Parathyroid adenoma (tissue), 2 donors: ENCODE measurements around the gene PDE6G.
A peak's percentile ranks its signal among the peaks of the same experiment; 100 is the strongest.
"Not testable (repeated sequence)": the region's sequence is repeated elsewhere in the genome, so short reads cannot be mapped to it uniquely, and the experiment has no call there.

Experiments
- H2AFZ ChIP-seq: fragments of 300-600 bp; sonication (generic); one replicate; pipeline ENCODE4 v1.7.0; 2017; ENCODE audit warnings: antibody characterized with exemption, mild to moderate bottlenecking
- H3K27ac ChIP-seq: fragments of 300-600 bp; sonication (generic); one replicate; pipeline ENCODE4 v1.7.0; 2017
- H3K27me3 ChIP-seq: fragments of 300-600 bp; sonication (generic); one replicate; pipeline ENCODE4 v1.7.0; 2017; ENCODE audit warnings: low read length; ENCODE audit not compliant: control insufficient read depth, insufficient read depth
- H3K36me3 ChIP-seq: fragments of 300-600 bp; sonication (generic); one replicate; pipeline ENCODE4 v1.7.0; 2017; ENCODE audit warnings: low read length; ENCODE audit not compliant: control insufficient read depth, insufficient read depth
- H3K4me1 ChIP-seq: fragments of 300-600 bp; sonication (generic); one replicate; pipeline ENCODE4 v1.7.0; 2017; ENCODE audit warnings: control low read depth
- H3K4me2 ChIP-seq: fragments of 300-600 bp; sonication (generic); one replicate; pipeline ENCODE4 v1.7.0; 2017; ENCODE audit warnings: low read length
- H3K4me3 ChIP-seq: fragments of 300-600 bp; sonication (generic); one replicate; pipeline ENCODE4 v1.7.0; 2017; ENCODE audit warnings: low read depth, low read length
- H3K79me2 ChIP-seq: fragments of 300-600 bp; sonication (generic); one replicate; pipeline ENCODE4 v1.7.0; 2017; ENCODE audit warnings: control low read depth
- H3K9ac ChIP-seq: fragments of 300-600 bp; sonication (generic); one replicate; pipeline ENCODE4 v1.7.0; 2017; ENCODE audit warnings: mild to moderate bottlenecking
- H3K9me3 ChIP-seq: fragments of 300-600 bp; sonication (generic); one replicate; pipeline ENCODE4 v1.7.0; 2017; ENCODE audit warnings: low read length; ENCODE audit not compliant: control insufficient read depth
- TF ChIP-seq, protein P1 (sequence below): fragments of 300-600 bp; sonication (generic); IDR thresholded peaks from one replicate; pipeline ENCODE4 v1.7.0; 2017; ENCODE audit warnings: antibody characterized with exemption, mild to moderate bottlenecking
- donor health status: primary hyperparathyroidism.

Gene PDE6G

DNA sequence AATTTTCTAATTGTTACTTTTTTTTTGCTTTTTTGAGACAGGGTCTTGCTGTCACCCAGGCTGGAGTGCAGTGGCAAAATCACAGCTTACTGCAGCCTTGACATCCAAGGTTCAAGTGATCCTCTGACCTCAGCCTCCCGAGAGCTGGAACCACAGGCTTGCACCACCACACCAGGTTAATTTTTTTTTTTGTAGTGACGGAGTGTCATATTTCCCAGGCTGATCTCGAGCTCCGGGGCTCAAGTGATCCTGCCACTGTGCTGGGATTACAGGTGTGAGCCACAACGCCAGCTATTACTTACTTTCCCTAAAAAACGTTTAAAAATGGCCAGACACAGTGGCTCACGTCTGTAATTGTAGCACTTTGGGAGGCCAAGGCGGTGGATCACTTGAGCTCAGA, 26.1 kb downstream of the PDE6G start:
- Histone ChIP-seq H3K36me3 (no peaks in the 10 kb centered on the region), H2AFZ (no peak overlapping the region), H3K9ac (no peak overlapping the region)

DNA sequence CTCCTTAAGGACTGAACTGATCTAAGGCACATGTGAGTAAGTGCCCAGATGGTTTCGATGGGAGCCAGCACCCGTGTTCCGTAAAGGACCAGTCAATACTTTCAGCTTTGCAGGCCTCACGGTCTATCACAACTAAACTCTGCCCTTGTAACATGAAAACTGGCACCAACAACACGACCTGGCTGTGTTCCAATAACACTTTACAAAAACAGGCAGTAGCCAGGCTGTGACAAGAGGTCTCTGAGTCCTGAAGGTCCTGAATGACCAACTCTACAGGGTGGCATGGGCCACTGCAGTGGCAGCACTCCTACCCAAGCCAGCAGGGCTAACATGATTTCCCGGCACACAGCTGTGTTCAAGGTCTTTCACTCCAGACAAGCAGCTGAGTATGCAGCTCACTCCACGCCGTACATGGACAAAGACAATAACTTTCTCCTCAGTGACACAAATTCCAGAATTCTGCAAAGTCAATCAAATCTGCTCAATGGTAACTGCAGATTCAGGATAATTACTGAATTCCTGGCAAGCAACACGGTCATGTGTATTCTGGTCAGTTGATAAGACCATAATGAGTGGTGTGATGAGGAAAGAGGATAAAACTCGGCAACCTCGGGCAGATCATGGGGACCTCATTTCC, 34.7 kb downstream of the PDE6G start:
- no peaks in the 10 kb centered on the region for H3K4me1 ChIP-seq
- no peak overlapping the region for H3K27ac ChIP-seq
- peak overlapping the region; percentile 40 for H3K4me2 ChIP-seq
- no peak overlapping the region for H3K4me3 ChIP-seq
- TF ChIP-seq, protein P1, sequence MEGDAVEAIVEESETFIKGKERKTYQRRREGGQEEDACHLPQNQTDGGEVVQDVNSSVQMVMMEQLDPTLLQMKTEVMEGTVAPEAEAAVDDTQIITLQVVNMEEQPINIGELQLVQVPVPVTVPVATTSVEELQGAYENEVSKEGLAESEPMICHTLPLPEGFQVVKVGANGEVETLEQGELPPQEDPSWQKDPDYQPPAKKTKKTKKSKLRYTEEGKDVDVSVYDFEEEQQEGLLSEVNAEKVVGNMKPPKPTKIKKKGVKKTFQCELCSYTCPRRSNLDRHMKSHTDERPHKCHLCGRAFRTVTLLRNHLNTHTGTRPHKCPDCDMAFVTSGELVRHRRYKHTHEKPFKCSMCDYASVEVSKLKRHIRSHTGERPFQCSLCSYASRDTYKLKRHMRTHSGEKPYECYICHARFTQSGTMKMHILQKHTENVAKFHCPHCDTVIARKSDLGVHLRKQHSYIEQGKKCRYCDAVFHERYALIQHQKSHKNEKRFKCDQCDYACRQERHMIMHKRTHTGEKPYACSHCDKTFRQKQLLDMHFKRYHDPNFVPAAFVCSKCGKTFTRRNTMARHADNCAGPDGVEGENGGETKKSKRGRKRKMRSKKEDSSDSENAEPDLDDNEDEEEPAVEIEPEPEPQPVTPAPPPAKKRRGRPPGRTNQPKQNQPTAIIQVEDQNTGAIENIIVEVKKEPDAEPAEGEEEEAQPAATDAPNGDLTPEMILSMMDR = no peak
- no peaks in the 10 kb centered on the region for H3K27me3 ChIP-seq
- H3K9me3 ChIP-seq = no peaks in the 10 kb centered on the region
- no peak overlapping the region for H2AFZ ChIP-seq
- no peaks in the 10 kb centered on the region for H3K36me3 ChIP-seq
- no peak overlapping the region for H3K9ac ChIP-seq
- peaks cover 29% of the 10 kb centered on the region for H3K79me2 ChIP-seq

More for the DNA sequence above, 26.1 kb downstream of the PDE6G start:
- Histone ChIP-seq H3K4me1 (no peaks in the 10 kb centered on the region), H3K4me2 (no peak overlapping the region), H3K4me3 (no peak overlapping the region), H3K79me2 (peaks cover 21% of the 10 kb centered on the region), H3K27me3 (no peaks in the 10 kb centered on the region), H3K27ac (no peak overlapping the region), H3K9me3 (no peaks in the 10 kb centered on the region)
- TF ChIP-seq, protein P1 = no peak

DNA sequence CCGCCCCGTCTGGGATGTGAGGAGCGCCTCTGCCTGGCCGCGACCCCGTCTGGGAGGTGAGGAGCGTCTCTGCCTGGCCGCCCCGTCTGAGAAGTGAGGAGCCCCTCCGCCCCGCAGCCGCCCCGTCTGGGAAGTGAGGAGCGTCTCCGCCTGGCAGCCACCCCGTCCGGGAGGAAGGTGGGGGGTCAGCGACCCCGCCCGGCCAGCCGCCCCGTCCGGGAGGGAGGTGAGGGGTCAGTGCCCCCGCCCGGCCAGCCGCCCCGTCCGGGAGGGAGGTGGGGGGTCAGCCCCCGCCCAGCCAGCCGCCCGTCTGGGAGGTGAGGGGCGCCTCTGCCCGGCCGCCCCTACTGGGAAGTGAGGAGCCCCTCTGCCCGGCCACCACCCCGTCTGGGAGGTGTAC, 38.0 kb downstream of the PDE6G start:
- H2AFZ ChIP-seq, H3K4me1 ChIP-seq, H3K9ac ChIP-seq, H3K4me3 ChIP-seq, H3K9me3 ChIP-seq, H3K36me3 ChIP-seq, H3K27me3 ChIP-seq, H3K4me2 ChIP-seq, H3K27ac ChIP-seq: not testable (repeated sequence)
- peaks cover 37% of the 10 kb centered on the region for H3K79me2 ChIP-seq

- Histone ChIP-seq H3K27me3 (no peaks in the 10 kb centered on the region), H3K9ac (no peak overlapping the region), H2AFZ (no peak overlapping the region), H3K36me3 (no peaks in the 10 kb centered on the region), H3K9me3 (no peaks in the 10 kb centered on the region), H3K27ac (no peak overlapping the region), H3K4me2 (no peak overlapping the region), H3K4me3 (no peak overlapping the region), H3K4me1 (no peaks in the 10 kb centered on the region), H3K79me2 (peaks cover 40% of the 10 kb centered on the region)
- TF ChIP-seq, protein P1 = no peak
These were observed 39.5 kb downstream of the PDE6G start for GRCh38 chr17:81616877-81617276.

- TF ChIP-seq, protein P1 = no peak
- H3K9ac ChIP-seq = no peak overlapping the region
These were observed 40.9 kb downstream of the PDE6G start for GRCh38 chr17:81615401-81615930.

More at GRCh38 chr17:81615401-81615930, 40.9 kb downstream of the PDE6G start:
- Histone ChIP-seq H2AFZ (no peak overlapping the region), H3K4me2 (no peak overlapping the region), H3K27ac (no peak overlapping the region), H3K9me3 (no peaks in the 10 kb centered on the region), H3K36me3 (no peaks in the 10 kb centered on the region), H3K4me3 (no peak overlapping the region), H3K27me3 (no peaks in the 10 kb centered on the region), H3K79me2 (peaks cover 38% of the 10 kb centered on the region), H3K4me1 (no peaks in the 10 kb centered on the region)
